WTC11 (cell line): Measurements from ENCODE around the gene YIF1A. TPM values are rescaled to one million over a fixed set of nuclear protein-coding genes. Genes with fewer than 3 reads are reported as not detected.

Source experiments
- ATAC-seq: fragments of 200-7000 bp; cut with Tn5 transposase; 2 replicates; pipeline ENCODE4 v1.10.0; 2021; ENCODE audit warnings: mild to moderate bottlenecking, moderate library complexity
- CTCF ChIA-PET: fragments of 300-600 bp; sonication (Branson Sonifier 250); formaldehyde crosslinking; loops from one replicate; lab custom pipeline; 2021; ENCODE audit warnings: antibody characterized with exemption; lab: Charles Lee
- POLR2A ChIA-PET: fragments of 350-600 bp; sonication (Branson Sonifier 250); formaldehyde crosslinking; loops from one replicate; lab custom pipeline; 2021; ENCODE audit warnings: antibody characterized with exemption; lab: Charles Lee
- DNase-seq: peaks from one replicate; pipeline ENCODE4 v3.0.0; 2021; ENCODE audit warnings: low spot score
- H3K27ac Mint-ChIP-seq: 2 replicates; pipeline ENCODE4 v1.8.0; 2021; ENCODE audit warnings: mixed read lengths
- H3K27me3 Mint-ChIP-seq: 2 replicates; pipeline ENCODE4 v1.8.0; 2021; ENCODE audit warnings: low read depth, mild to moderate bottlenecking, moderate library complexity, mixed read lengths
- H3K36me3 Mint-ChIP-seq: 2 replicates; pipeline ENCODE4 v1.8.0; 2021; ENCODE audit warnings: mixed read lengths
- H3K4me1 Mint-ChIP-seq: 2 replicates; pipeline ENCODE4 v1.8.0; 2022; ENCODE audit warnings: mixed read lengths
- H3K4me3 Mint-ChIP-seq: 2 replicates; pipeline ENCODE4 v1.8.0; 2021; ENCODE audit warnings: mild to moderate bottlenecking, moderate library complexity, mixed read lengths
- H3K9me3 Mint-ChIP-seq: 2 replicates; pipeline ENCODE4 v1.8.0; 2021; ENCODE audit warnings: mixed read lengths
- CREM ChIP-seq: sonication (generic); formaldehyde crosslinking; IDR thresholded peaks from 2 replicates; pipeline ENCODE4 v1.8.1; 2022; ENCODE audit warnings: mild to moderate bottlenecking, missing genetic modification reagents, moderate library complexity
- ELF4 ChIP-seq: sonication (generic); formaldehyde crosslinking; IDR thresholded peaks from 2 replicates; pipeline ENCODE4 v1.8.1; 2022; ENCODE audit warnings: low read depth, mild to moderate bottlenecking, moderate library complexity, missing genetic modification reagents
- ESRRA ChIP-seq: sonication (generic); formaldehyde crosslinking; IDR thresholded peaks from 2 replicates; pipeline ENCODE4 v1.8.1; 2022; ENCODE audit warnings: mild to moderate bottlenecking, missing genetic modification reagents, borderline replicate concordance
- GABPB1 ChIP-seq: sonication (generic); formaldehyde crosslinking; IDR thresholded peaks from 2 replicates; pipeline ENCODE4 v1.8.1; 2023; ENCODE audit warnings: mild to moderate bottlenecking, missing genetic modification reagents
- GRHL2 ChIP-seq: fragments of 250-450 bp; sonication (Bioruptor Pico); IDR thresholded peaks from 2 replicates; pipeline ENCODE4 v1.8.0; 2022; ENCODE audit warnings: mild to moderate bottlenecking, moderate library complexity; ENCODE audit not compliant: insufficient replicate concordance, severe bottlenecking
- JAZF1 ChIP-seq: fragments of 250-450 bp; sonication (Bioruptor Pico); IDR thresholded peaks from 2 replicates; pipeline ENCODE4 v1.9.0; 2021; ENCODE audit warnings: moderate library complexity, mild to moderate bottlenecking, inconsistent platforms
- NR3C1 ChIP-seq: sonication (generic); formaldehyde crosslinking; conservative IDR thresholded peaks from 2 replicates; pipeline ENCODE4 v1.8.1; 2023; ENCODE audit warnings: low read depth, mild to moderate bottlenecking, missing genetic modification reagents
- SMAD4 ChIP-seq: sonication (generic); formaldehyde crosslinking; IDR thresholded peaks from 2 replicates; pipeline ENCODE4 v1.8.0; 2022; ENCODE audit warnings: mild to moderate bottlenecking, missing genetic modification reagents
- SP1 ChIP-seq: sonication (generic); formaldehyde crosslinking; conservative IDR thresholded peaks from 2 replicates; pipeline ENCODE4 v1.8.1; 2022; ENCODE audit warnings: missing genetic modification reagents
- TCF7 ChIP-seq: sonication (generic); formaldehyde crosslinking; IDR thresholded peaks from 2 replicates; pipeline ENCODE4 v1.8.0; 2022; ENCODE audit warnings: mild to moderate bottlenecking, low read depth, missing genetic modification reagents, moderate library complexity
- TEAD1 ChIP-seq: sonication (generic); formaldehyde crosslinking; IDR thresholded peaks from 2 replicates; pipeline ENCODE4 v1.8.0; 2022; ENCODE audit warnings: mild to moderate bottlenecking, missing genetic modification reagents
- USF1 ChIP-seq: sonication (generic); formaldehyde crosslinking; IDR thresholded peaks from 2 replicates; pipeline ENCODE4 v1.8.0; 2022; ENCODE audit warnings: mild to moderate bottlenecking, missing genetic modification reagents
- ZBTB21 ChIP-seq: sonication (generic); formaldehyde crosslinking; IDR thresholded peaks from 2 replicates; pipeline ENCODE4 v1.8.1; 2023; ENCODE audit warnings: mild to moderate bottlenecking, missing genetic modification reagents, borderline replicate concordance
- ZNF121 ChIP-seq: sonication (generic); formaldehyde crosslinking; IDR thresholded peaks from 2 replicates; pipeline ENCODE4 v1.8.0; 2023; ENCODE audit warnings: missing genetic modification reagents
- ZNF219 ChIP-seq: sonication (generic); formaldehyde crosslinking; IDR thresholded peaks from 2 replicates; pipeline ENCODE4 v1.8.0; 2023; ENCODE audit warnings: missing genetic modification reagents, mild to moderate bottlenecking, borderline replicate concordance
- ZNF232 ChIP-seq: sonication (generic); formaldehyde crosslinking; IDR thresholded peaks from 2 replicates; pipeline ENCODE4 v1.8.0; 2022; ENCODE audit warnings: mild to moderate bottlenecking, missing genetic modification reagents
- ZNF281 ChIP-seq: sonication (generic); formaldehyde crosslinking; IDR thresholded peaks from 2 replicates; pipeline ENCODE4 v1.8.0; 2023; ENCODE audit warnings: mild to moderate bottlenecking, missing genetic modification reagents
- ZNF423 ChIP-seq: fragments of 250-450 bp; sonication (Bioruptor Pico); IDR thresholded peaks from 2 replicates; pipeline ENCODE4 v2.1.2; 2022; ENCODE audit warnings: mild to moderate bottlenecking, moderate library complexity
- ZSCAN18 ChIP-seq: fragments of 250-450 bp; sonication (Bioruptor Pico); IDR thresholded peaks from 2 replicates; pipeline ENCODE4 v2.1.2; 2022; ENCODE audit warnings: mild to moderate bottlenecking, moderate library complexity
- total RNA-seq: library from RNA; stranded (reverse); gene quantifications from 3 replicates; pipeline ENCODE4 v1.2.3, GENCODE V29; 2021
- TF ChIP-seq, protein P1 (sequence below): fragments of 200-600 bp; IDR thresholded peaks from 2 replicates; pipeline ENCODE4 v1.8.0; 2022; ENCODE audit warnings: antibody characterized with exemption
- TF ChIP-seq, protein P2 (sequence below): sonication (generic); formaldehyde crosslinking; IDR thresholded peaks from 2 replicates; pipeline ENCODE4 v1.8.0; 2022; ENCODE audit warnings: mild to moderate bottlenecking, missing genetic modification reagents

The YIF1A gene
- total RNA-seq, 1 experiment from 2014 or later: 86.9 TPM

- ATAC-seq (no peak), DNase-seq (no peak)
- Mint-ChIP-seq H3K4me3 (no peak overlapping the region), H3K36me3 (no peaks in the 10 kb centered on the region), H3K27ac (no peak overlapping the region), H3K4me1 (peaks cover 15% of the 10 kb centered on the region), H3K9me3 (no peaks in the 10 kb centered on the region), H3K27me3 (peaks cover 11% of the 10 kb centered on the region)
- ChIA-PET CTCF (interaction anchor here (0.9 to 8.7 kb wide), 12 partner anchors 9 to 162 kb away, joined by 3 to 319 read pairs (median 5); partner anchors contain the start of genes CD248 and YIF1A), POLR2A (interaction anchor here (0.9 to 1.1 kb wide), 2 partner anchors 17 to 47 kb away, joined by 3 to 7 read pairs; no protein-coding TSS in a partner anchor)
- TF ChIP-seq ZSCAN18 (CRISPR knock-in tag): no peak
- no peak for TF ChIP-seq USF1
- TF ChIP-seq, protein P1, sequence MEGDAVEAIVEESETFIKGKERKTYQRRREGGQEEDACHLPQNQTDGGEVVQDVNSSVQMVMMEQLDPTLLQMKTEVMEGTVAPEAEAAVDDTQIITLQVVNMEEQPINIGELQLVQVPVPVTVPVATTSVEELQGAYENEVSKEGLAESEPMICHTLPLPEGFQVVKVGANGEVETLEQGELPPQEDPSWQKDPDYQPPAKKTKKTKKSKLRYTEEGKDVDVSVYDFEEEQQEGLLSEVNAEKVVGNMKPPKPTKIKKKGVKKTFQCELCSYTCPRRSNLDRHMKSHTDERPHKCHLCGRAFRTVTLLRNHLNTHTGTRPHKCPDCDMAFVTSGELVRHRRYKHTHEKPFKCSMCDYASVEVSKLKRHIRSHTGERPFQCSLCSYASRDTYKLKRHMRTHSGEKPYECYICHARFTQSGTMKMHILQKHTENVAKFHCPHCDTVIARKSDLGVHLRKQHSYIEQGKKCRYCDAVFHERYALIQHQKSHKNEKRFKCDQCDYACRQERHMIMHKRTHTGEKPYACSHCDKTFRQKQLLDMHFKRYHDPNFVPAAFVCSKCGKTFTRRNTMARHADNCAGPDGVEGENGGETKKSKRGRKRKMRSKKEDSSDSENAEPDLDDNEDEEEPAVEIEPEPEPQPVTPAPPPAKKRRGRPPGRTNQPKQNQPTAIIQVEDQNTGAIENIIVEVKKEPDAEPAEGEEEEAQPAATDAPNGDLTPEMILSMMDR: no peak
Observed at GRCh38 chr11:66329165-66329673, 40.3 kb upstream of the YIF1A start.

- Mint-ChIP-seq H3K36me3 (no peaks in the 10 kb centered on the region), H3K9me3 (0 out of 2 replicates have a peak, but pooled peaks cover 2% of the 10 kb centered on the region), H3K4me3 (peak overlapping the region; percentile 50), H3K4me1 (peaks cover 15% of the 10 kb centered on the region), H3K27ac (no peak overlapping the region), H3K27me3 (peaks cover 11% of the 10 kb centered on the region)
- CTCF ChIA-PET: interaction anchor here (0.9 to 8.7 kb wide), 11 partner anchors 10 to 163 kb away, joined by 3 to 319 read pairs (median 5); partner anchors contain the start of genes CD248 and YIF1A
- POLR2A ChIA-PET: interaction anchor here (0.9 to 1.1 kb wide), 2 partner anchors 16 to 46 kb away, joined by 3 to 7 read pairs; no protein-coding TSS in a partner anchor
- peak; percentile 85 for DNase-seq
- ATAC-seq: peak; percentile 83
- TF ChIP-seq SMAD4 (CRISPR knock-in tag) (no peak), ELF4 (CRISPR knock-in tag) (no peak), JAZF1 (CRISPR knock-in tag) (no peak), ZNF219 (CRISPR knock-in tag) (no peak), TCF7 (CRISPR knock-in tag) (no peak), ZNF281 (CRISPR knock-in tag) (peak; percentile 53; the same call in 1 of the 2 replicates), GRHL2 (no peak), GABPB1 (CRISPR knock-in tag) (no peak; the same call in 1 of the 2 replicates), NR3C1 (CRISPR knock-in tag) (no peak), ZBTB21 (CRISPR knock-in tag) (0 out of 2 replicates have a peak, but pooled peaks have one; percentile 6), CREM (CRISPR knock-in tag) (no peak), ZNF232 (CRISPR knock-in tag) (0 out of 2 replicates have a peak, but pooled peaks have one; percentile 53), TEAD1 (peak; percentile 98), ZNF423 (peak; percentile 46; the same call in 1 of the 2 replicates), SP1 (CRISPR knock-in tag) (peak; percentile 24; the same call in 1 of the 2 replicates), ZNF121 (CRISPR knock-in tag) (peak; percentile 72), ESRRA (CRISPR knock-in tag) (no peak)
- TF ChIP-seq, protein P2, sequence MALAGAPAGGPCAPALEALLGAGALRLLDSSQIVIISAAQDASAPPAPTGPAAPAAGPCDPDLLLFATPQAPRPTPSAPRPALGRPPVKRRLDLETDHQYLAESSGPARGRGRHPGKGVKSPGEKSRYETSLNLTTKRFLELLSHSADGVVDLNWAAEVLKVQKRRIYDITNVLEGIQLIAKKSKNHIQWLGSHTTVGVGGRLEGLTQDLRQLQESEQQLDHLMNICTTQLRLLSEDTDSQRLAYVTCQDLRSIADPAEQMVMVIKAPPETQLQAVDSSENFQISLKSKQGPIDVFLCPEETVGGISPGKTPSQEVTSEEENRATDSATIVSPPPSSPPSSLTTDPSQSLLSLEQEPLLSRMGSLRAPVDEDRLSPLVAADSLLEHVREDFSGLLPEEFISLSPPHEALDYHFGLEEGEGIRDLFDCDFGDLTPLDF (CRISPR knock-in tag): no peak
- TF ChIP-seq, protein P1: peak; percentile 98
Observed at GRCh38 chr11:66328302-66329144, 39.6 kb upstream of the YIF1A start.
